Measurements from ENCODE around the gene CYP4X1. TPM values are rescaled to one million over a fixed set of nuclear protein-coding genes. Genes with fewer than 3 reads are reported as not detected.

The CYP4X1 gene
- total RNA-seq, 1 donor from 2014 or later, result 0.94 TPM

- no peak overlapping the region for H3K27ac Mint-ChIP-seq
These were observed 802 bp downstream of the CYP4X1 start for GRCh38 chr1:47024141-47024801.

DNA sequence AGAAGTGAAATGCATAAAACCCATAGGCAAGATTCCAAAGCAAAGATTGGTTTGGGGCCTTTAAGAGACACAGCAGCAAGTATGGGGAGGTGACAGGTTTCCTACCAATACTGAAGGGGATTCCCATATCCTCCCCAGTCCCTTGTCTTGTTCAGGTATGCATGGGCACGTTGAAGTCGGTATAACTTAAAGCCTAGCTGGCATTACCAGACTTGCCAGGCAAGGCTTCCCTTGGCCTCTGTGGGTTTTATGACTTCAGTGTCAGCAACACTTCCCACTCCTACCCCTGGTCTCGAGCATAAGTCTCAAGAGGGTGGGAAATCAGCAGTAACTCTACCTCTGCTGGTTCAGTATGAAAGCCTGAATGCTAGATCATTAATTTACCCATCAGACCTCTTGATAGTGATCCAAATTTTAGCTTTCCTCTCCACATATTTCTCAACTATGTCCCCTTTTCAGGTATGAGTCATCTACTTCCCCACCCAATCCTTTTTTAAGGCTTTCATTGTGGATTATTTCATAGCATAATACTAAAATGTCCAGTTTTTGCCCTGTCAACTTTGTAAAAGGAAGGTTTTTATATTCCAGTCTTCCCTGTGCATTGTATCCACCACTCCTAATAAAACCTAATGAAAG is 6.8 kb downstream of the CYP4X1 start:
- Mint-ChIP-seq H3K4me1 (peaks cover 3% of the 10 kb centered on the region), H3K4me3 (no peak overlapping the region), H3K9me3 (no peaks in the 10 kb centered on the region), H3K36me3 (no peaks in the 10 kb centered on the region), H3K27ac (no peak overlapping the region), H3K27me3 (ENCODE audit: low read depth) (peaks cover 70% of the 10 kb centered on the region)
- no peak for TF ChIP-seq CTCF (IDR thresholded peaks at IDR 0.05; ENCODE audit: unreplicated experiment)
- DNase-seq (ENCODE audit: low spot score in 2 of 2, unreplicated experiment in 2 of 2), result no peak

More at GRCh38 chr1:47024141-47024801, 802 bp downstream of the CYP4X1 start:
- Mint-ChIP-seq H3K27me3 (ENCODE audit: low read depth) (peaks cover 72% of the 10 kb centered on the region), H3K4me1 (peaks cover 14% of the 10 kb centered on the region), H3K36me3 (no peaks in the 10 kb centered on the region), H3K4me3 (peak overlapping the region; percentile 65), H3K9me3 (no peaks in the 10 kb centered on the region)
- TF ChIP-seq CTCF (IDR thresholded peaks at IDR 0.05; ENCODE audit: unreplicated experiment), result no peak
- DNase-seq (ENCODE audit: low spot score in 2 of 2, unreplicated experiment in 2 of 2), result no peak

DNA sequence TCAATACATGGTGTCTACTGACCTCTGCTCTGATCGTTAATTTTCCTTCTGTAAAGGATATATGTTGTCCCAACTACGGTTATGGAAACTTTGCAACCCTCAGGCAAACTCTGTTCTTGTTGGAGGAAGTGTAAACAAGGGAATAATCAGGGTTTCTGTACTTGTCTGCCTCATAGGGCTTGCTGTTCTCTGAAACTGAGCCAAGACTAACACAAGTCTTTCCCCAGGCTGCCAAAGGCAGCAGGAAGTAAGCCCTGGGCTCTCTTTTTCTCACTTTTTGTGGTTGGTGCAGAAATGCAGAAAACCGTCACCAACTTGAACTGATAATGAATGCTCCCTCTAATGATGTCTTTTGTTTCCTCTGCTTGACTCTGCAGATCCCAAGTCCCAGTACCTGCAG is 7.6 kb downstream of the CYP4X1 start:
- no peaks in the 10 kb centered on the region for H3K9me3 Mint-ChIP-seq
- no peak for DNase-seq (ENCODE audit: low spot score in 2 of 2, unreplicated experiment in 2 of 2)

GRCh38 chr1:47031585-47031984 is 8.1 kb downstream of the CYP4X1 start:
- DNase-seq (ENCODE audit: low spot score in 2 of 2, unreplicated experiment in 2 of 2), result no peak
- peaks cover 3% of the 10 kb centered on the region for H3K4me1 Mint-ChIP-seq
- peaks cover 67% of the 10 kb centered on the region for H3K27me3 Mint-ChIP-seq (ENCODE audit: low read depth)
- H3K36me3 Mint-ChIP-seq, result no peaks in the 10 kb centered on the region
- H3K4me3 Mint-ChIP-seq, result no peak overlapping the region
- H3K9me3 Mint-ChIP-seq, result no peaks in the 10 kb centered on the region
- TF ChIP-seq CTCF (IDR thresholded peaks at IDR 0.05; ENCODE audit: unreplicated experiment), result no peak
- H3K27ac Mint-ChIP-seq, result no peak overlapping the region

More for the DNA sequence above, 7.6 kb downstream of the CYP4X1 start:
- Mint-ChIP-seq H3K27me3 (ENCODE audit: low read depth) (peaks cover 70% of the 10 kb centered on the region), H3K4me3 (no peak overlapping the region), H3K4me1 (peaks cover 3% of the 10 kb centered on the region), H3K27ac (no peak overlapping the region), H3K36me3 (no peaks in the 10 kb centered on the region)
- no peak for TF ChIP-seq CTCF (IDR thresholded peaks at IDR 0.05; ENCODE audit: unreplicated experiment)

GRCh38 chr1:47036764-47037163 is 13.3 kb downstream of the CYP4X1 start:
- TF ChIP-seq CTCF (IDR thresholded peaks at IDR 0.05; ENCODE audit: unreplicated experiment), result no peak
- Mint-ChIP-seq H3K27ac (no peak overlapping the region), H3K36me3 (no peaks in the 10 kb centered on the region), H3K4me3 (no peak overlapping the region), H3K4me1 (no peaks in the 10 kb centered on the region), H3K27me3 (ENCODE audit: low read depth) (peaks cover 63% of the 10 kb centered on the region), H3K9me3 (no peaks in the 10 kb centered on the region)
- DNase-seq (ENCODE audit: low spot score in 2 of 2, unreplicated experiment in 2 of 2), result no peak
